Pons (tissue), 1 donor: ENCODE measurements around the gene LGALS7.
"Not testable (repeated sequence)": the region's sequence is repeated elsewhere in the genome, so short reads cannot be mapped to it uniquely, and the experiment has no call there.

Source experiments
- DNase-seq: peaks from one replicate; pipeline ENCODE4 v3.0.0-alpha.2; 2016; ENCODE audit warnings: low spot score

The LGALS7 gene

GRCh38 chr19:38770949-38771275, 2.4 kb downstream of the LGALS7 start:
- not testable (repeated sequence) for DNase-seq

GRCh38 chr19:38770228-38770948, 2.9 kb downstream of the LGALS7 start:
- not testable (repeated sequence) for DNase-seq

GRCh38 chr19:38769635-38770211, 3.6 kb downstream of the LGALS7 start:
- DNase-seq, result peak; percentile 42

GRCh38 chr19:38766276-38767047, 6.9 kb downstream of the LGALS7 start:
- no peak for DNase-seq

GRCh38 chr19:38765214-38765613, 8.1 kb downstream of the LGALS7 start:
- no peak for DNase-seq

GRCh38 chr19:38763795-38764220, 9.5 kb downstream of the LGALS7 start:
- DNase-seq, result no peak

GRCh38 chr19:38761884-38762389, 11.4 kb downstream of the LGALS7 start:
- not testable (repeated sequence) for DNase-seq

- not testable (repeated sequence) for DNase-seq
Observed at GRCh38 chr19:38760805-38761517, 12.4 kb downstream of the LGALS7 start.

- DNase-seq, result peak; percentile 40
Observed at GRCh38 chr19:38759590-38760003, 13.7 kb downstream of the LGALS7 start.

- not testable (repeated sequence) for DNase-seq
Observed at GRCh38 chr19:38754196-38754595, 19.1 kb downstream of the LGALS7 start.

GRCh38 chr19:38753783-38754182, 19.5 kb downstream of the LGALS7 start:
- not testable (repeated sequence) for DNase-seq

GRCh38 chr19:38745316-38745715, 28.0 kb downstream of the LGALS7 start:
- DNase-seq, result no peak

- DNase-seq, result no peak
Observed at GRCh38 chr19:38744874-38745273, 28.4 kb downstream of the LGALS7 start.

- DNase-seq, result no peak
Observed at GRCh38 chr19:38744298-38744681, 29.0 kb downstream of the LGALS7 start, which contains the start of gene CAPN12. Gene CAPN12 (minus strand): TSS chr19:38744474. CDS start chr19:38744165, 309 bp downstream.

- DNase-seq, result no peak
Observed at GRCh38 chr19:38743394-38744297, 29.7 kb downstream of the LGALS7 start.

- no peak for DNase-seq
Observed at GRCh38 chr19:38742906-38743305, 30.4 kb downstream of the LGALS7 start.

- no peak for DNase-seq
Observed at GRCh38 chr19:38742296-38742695, 31.0 kb downstream of the LGALS7 start.

- DNase-seq, result no peak
Observed at GRCh38 chr19:38741670-38742069, 31.6 kb downstream of the LGALS7 start.

GRCh38 chr19:38740932-38741331, 32.4 kb downstream of the LGALS7 start:
- no peak for DNase-seq

- no peak for DNase-seq
Observed at GRCh38 chr19:38740257-38740592, 33.1 kb downstream of the LGALS7 start.
